ENCODE measurements around the gene SMKR1.

DNA sequence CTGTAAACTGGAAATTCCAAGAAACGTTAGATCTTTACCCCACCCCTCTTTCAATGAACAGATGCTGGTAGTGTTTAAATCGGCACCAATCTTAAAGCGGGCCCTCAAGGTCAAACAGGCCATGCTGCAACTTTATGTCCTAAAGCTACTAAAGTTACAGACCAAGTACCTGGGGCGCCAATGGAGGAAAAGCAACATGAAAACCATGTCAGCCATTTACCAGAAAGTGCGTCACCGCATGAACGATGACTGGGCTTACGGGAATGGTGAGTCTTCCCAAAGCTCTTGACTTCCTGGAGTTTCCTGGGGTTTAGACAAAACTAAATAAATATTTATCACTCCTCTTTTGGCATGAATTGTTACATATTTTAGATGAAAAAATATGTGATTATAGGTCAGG lies 19.6 kb upstream of the SMKR1 start:
- no peak for TF ChIP-seq EZH2phosphoT487 (IDR thresholded peaks at IDR 0.05; ENCODE audit: low read depth)
- TF ChIP-seq CTCF (IDR thresholded peaks at IDR 0.05; ENCODE audit: low read depth, low read length): no peak

All from OCI-LY3 (cell line).